GM10248 (cell line): ENCODE data around the gene MED28.

Source experiments
- CTCF ChIA-PET: fragments of 300-600 bp; sonication (Branson Sonifier 250); formaldehyde crosslinking; extraction: SDS; loops from one replicate; lab custom pipeline; 2021; ENCODE audit warnings: antibody characterized with exemption; lab: Yijun Ruan, JAX
- POLR2A ChIA-PET: fragments of 350-650 bp; sonication (Branson Sonifier 250); formaldehyde crosslinking; extraction: SDS; loops from one replicate; lab custom pipeline; 2020; ENCODE audit warnings: antibody characterized with exemption; lab: Yijun Ruan, JAX
- DNase-seq: peaks from one replicate; pipeline ENCODE4 v3.0.0; 2012; ENCODE audit errors: extremely low spot score
- CTCF ChIP-seq: IDR thresholded peaks from 2 replicates; pipeline ENCODE4 v1.5.1; 2012; ENCODE audit warnings: mild to moderate bottlenecking, low read depth; ENCODE audit errors: extremely low read depth, missing control alignments, control extremely low read depth

Gene MED28

GRCh38 chr4:17624821-17625220 is 10.4 kb downstream of the MED28 start:
- no peak for TF ChIP-seq CTCF
- POLR2A ChIA-PET = no interaction called here
- CTCF ChIA-PET = interaction anchor here (0.9 kb wide), 1 partner anchor 76 kb away, joined by 4 read pairs; no protein-coding TSS in a partner anchor
- DNase-seq = no peak

GRCh38 chr4:17630228-17630627 is 15.8 kb downstream of the MED28 start:
- ChIA-PET POLR2A (interaction anchor here (0.7 kb wide), 1 partner anchor 450 kb away, joined by 3 read pairs; no protein-coding TSS in a partner anchor), CTCF (no interaction called here)
- TF ChIP-seq CTCF = no peak
- no peak for DNase-seq

GRCh38 chr4:17633600-17633999 is 19.2 kb downstream of the MED28 start:
- ChIA-PET CTCF (interaction anchor here (2.2 kb wide), 1 partner anchor 85 kb away, joined by 7 read pairs; no protein-coding TSS in a partner anchor), POLR2A (no interaction called here)
- no peak for DNase-seq
- TF ChIP-seq CTCF = no peak

GRCh38 chr4:17635056-17635455 is 20.6 kb downstream of the MED28 start:
- POLR2A ChIA-PET = no interaction called here
- DNase-seq = no peak
- no peak for TF ChIP-seq CTCF
- CTCF ChIA-PET = interaction anchor here (1.0 to 4.0 kb wide), 4 partner anchors 14 to 87 kb away, joined by 3 to 40 read pairs (median 6); no protein-coding TSS in a partner anchor

GRCh38 chr4:17636341-17636695 is 21.9 kb downstream of the MED28 start:
- POLR2A ChIA-PET = no interaction called here
- TF ChIP-seq CTCF = no peak
- DNase-seq = no peak
- CTCF ChIA-PET = interaction anchor here (0.5 to 4.0 kb wide), 15 partner anchors 9 to 956 kb away, joined by 3 to 40 read pairs (median 4); no protein-coding TSS in a partner anchor

- TF ChIP-seq CTCF = peak; percentile 90
- CTCF ChIA-PET = interaction anchor here (0.8 to 4.0 kb wide), 20 partner anchors 9 to 956 kb away, joined by 3 to 40 read pairs (median 4); partner anchors contain the start of gene MED28
- DNase-seq = peak; percentile 85
- POLR2A ChIA-PET = no interaction called here
Observed at GRCh38 chr4:17636696-17637622, 22.5 kb downstream of the MED28 start.
